ENCODE data around the gene TTLL6.
"Not testable (repeated sequence)": the region's sequence is repeated elsewhere in the genome, so short reads cannot be mapped to it uniquely, and the experiment has no call there.

TTLL6 gene

DNA sequence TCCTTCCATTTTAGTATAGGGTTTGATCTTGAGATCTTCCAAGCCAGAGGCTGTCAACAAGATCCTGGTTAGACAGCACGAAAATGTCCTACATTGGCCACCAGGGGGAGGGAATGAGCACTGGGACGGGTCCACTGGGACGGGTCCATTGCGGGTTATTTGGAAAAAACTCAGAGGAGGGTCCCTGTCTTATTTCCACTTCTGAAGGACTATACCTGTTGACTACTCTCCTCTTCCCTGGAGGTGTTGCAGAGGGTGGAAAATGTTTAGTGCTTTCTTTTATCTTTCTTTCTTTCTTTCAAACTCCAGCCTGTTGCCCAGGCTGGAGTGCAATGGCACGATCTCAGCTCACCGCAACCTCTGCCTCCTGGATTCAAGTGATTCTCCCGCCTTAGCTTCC is 2.5 kb downstream of the TTLL6 start:
- DNase-seq: peak in 1 of 2 experiments; percentile 40

DNA sequence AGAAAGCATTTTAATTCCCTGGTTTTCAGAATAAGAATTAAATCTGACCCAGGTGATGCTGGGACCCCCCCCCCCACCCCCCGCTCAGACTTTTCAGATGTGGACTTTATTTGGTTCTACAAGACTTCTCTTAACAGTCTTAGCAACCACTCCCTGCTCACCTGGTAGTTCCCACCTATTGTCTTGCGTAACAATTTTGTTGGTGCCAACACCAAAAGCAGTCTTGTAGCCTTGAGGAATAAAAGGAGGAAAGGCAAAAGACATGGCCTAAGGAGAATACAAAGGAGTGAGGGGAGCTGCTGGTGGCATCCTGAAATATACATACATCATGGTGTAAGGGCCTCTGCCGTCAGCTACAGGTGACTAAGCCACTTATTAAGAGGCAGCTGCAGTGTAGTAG is 5.0 kb downstream of the TTLL6 start:
- DNase-seq: no peak

DNA sequence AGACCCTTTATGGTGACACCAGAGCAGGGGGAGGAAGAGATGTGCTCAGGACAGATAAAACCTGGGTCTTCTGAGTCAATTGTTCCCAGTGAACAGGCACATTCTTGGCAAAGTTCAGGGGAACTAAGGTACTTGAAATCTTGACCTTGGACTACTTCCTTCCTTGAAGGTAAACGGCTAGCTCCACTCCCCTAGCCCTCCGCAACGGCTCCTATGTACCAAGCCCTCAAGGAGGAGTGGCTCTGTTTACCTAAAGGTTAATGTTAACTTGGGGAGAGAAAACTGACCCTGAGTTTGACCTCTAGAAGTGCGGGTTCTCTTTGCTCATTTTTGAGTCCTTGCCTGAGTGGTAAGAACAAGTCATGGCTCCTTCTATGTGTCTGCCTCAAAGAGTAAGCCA is 7.8 kb downstream of the TTLL6 start:
- no peak for DNase-seq

DNA sequence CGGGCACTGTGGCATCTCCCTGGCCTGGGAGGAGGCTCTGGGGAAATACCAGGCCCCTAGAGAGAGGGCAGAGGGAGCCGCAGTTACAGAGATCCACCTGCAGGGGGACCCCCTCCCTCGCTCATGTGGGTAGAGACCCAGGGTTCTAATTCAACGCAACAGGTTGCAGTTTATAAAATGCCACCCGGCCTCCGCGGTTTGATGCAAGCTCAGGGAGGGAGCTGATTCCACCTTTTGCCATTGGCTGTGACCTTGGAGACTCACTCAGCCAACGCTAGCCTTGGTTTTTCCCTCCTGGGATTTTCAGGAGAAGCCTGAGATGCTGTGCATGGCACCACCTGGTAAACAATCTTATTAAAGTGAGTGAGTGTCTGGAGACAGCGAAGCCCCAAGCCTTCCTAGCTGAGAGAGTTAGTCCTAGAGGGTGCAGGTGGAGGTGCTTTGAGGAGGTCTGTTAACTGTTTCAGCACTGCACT is 12.1 kb downstream of the TTLL6 start:
- DNase-seq: peak; percentile 27 to 36

DNA sequence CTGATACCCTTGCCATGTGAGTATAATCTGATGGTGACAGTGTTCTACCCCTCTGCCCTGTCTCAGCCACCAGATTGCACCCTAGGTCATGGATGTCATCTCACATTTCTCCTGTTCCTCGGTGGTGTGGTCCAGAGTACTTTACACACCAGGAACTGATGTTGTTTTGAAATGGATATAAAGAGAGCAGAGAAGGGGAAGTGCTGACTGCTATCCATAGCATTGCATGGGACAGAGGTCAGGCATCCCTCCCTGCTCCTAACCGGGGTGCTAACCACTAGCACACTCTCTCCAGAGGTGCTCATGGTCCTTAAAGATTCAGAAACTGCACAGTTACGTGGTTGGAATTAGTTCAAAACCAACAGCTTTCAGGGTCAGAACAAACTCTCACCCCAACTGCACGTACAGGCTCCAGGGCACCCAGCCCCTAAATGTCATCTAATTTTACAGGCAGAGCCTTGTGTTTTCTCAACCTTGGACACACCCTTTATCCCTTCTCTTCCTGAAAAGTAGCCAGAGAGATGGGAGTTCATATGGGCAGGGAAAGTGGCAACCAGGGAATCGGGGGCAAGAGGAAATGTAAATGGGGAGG is 16.3 kb downstream of the TTLL6 start:
- no peak for DNase-seq

DNA sequence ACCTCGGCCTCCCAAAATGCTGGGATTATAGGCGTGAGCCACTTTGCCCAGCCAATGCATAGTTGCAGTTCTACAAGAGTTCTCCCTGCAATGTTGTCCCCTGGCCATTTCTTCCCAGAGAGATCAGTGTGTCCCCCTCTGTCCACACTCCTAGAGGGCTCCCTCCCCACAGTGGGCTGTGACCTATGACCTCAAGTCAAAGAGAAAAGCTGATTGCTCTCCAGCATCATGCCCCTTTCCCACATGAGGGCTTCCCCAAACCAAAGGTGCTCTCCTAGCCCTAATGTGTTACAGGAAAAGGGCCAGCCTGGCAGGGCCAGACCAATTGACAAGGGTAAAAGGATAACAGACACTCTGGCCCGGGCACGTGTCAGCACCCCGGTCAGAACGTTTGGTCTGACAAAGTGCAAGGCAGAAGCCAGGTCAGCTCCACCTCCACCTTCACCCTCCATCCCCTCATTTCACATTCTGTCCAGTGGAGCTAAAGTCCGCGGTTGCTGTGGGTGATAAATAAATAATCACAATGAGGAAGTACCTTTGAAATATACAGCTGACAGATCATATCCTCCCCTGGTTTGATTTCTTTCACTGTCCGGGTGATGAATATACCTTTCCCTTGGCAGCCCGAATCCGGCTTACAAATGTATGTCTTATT is 17.8 kb downstream of the TTLL6 start:
- no peak for DNase-seq

DNA sequence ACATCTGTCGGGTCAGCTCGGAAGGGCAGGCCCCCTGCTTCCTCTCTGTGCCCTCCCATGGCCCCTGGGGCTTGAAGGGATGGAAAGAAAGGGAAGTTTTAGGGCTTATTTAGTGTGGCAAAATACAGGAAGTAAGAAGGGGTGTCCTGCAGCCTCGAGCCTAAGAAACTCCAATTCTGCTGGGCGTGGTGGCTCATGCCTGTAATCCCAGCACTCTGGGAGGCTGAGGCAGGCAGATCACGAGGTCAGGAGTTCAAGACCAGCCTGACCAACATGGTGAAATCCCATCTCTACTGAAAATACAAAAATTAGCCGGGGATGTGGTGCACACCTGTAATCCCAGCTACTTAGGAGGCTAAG is 20.9 kb downstream of the TTLL6 start:
- DNase-seq: not testable (repeated sequence)

DNA sequence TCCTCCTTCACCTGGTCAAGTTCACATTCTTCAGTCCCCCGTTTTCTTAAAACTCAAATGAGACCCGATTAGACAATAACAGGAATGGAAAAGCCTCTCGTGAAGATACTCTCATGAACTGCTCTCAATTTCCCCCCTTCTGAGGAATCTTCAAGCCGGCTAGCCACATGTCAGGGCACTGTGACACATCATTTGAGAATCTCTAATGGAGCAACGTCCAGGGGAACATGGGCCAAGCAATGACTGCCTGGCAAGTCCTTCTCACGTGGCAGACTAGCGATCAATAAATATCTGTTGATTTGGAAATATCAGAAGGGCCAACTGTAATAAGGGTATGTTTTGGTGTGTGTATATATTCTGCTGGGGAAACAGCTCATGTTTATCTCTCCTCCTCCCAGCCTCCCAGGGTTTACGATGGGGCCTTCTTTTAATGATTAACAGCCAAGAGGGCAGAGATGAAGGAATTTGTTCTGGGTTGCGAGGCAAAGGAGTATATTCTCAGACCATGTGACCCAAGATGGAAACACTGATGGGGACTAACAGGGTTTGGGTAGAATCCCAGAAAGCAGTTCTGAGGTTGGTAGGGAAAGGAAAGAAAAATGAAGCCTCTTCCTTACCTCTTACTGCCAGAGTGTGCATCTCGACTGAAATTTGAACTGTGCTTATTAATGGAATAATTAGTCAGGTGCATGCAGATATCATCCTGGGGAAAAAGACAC is 21.4 kb downstream of the TTLL6 start:
- no peak for DNase-seq

DNA sequence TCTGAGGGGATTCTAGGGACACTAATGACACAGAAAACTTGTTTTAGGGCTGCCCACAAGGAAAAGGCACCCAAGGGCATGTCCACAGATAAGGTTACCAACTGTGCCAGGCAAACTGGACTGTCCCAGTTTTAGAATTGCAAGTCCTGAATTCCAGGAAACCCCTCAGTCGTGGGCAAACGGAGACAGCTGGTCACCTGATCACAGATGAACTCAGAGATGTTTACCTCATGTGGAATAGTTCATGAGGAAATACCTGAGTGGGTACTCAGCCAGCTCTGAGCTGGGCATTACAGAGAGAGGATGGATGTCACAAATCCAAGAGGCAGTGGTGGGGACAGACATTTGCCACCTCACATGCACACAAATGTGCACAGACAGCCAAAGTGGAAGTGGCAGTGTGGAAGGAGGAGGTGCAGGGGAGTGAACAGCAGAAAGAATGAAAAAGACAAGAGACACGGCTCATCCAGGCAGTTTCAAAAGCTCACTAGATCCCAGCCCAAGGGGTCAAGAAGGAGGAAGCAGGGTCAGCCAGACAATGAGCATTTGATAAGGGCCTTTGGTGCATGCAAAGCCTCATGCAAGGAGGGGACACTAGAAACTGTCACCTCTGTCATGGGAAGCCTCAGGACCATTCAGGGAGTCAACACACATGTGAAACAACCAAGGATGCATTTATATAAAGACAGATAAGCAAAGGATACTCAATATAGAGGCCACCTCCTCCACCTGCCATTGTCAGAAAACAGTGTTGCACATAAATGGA is 24.8 kb downstream of the TTLL6 start:
- DNase-seq: no peak

DNA sequence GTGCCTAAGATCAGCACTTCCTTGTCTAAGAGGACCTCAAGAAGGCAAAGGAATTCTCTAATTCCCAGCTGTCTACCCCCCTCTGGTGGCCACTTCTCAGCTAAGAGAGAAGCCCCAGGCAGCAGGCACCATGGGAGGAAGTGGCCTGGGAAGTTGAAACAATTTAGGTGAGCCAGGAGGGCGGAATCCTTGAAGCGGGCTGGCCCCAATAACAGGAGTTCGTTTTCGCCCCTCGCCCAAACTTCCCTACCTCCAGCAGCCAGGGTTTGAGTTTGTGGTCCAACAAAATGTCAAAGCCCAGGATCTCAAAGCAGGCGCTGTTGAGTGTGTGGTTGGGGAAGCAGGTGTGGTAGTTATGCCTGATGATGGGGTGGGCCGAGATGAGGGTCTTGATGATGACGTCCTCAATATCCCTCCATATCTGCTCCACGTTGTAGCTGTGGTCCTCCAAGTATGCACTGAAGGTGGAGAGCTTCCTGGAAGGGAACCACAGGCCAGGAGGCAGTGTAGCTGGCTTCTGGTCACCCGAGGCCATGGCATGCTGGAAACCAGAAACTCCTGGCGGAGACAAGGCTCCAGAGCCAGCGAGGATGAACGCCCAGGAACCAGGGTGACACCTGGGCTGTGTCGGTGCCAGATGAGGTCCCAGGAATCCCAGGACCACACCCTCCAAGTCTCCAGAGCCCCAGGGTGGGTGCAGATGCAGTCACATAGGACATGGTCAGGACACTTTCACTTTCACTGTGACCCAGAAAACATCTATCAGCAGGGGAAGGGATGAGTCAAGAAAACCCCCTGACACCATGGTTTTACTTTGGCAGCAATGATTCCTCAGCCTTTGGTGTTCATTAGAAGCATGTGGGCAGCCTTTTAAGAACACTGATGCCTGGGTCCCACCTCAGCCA is 25.6 kb downstream of the TTLL6 start:
- DNase-seq: peak in 1 of 2 experiments; percentile 43

DNA sequence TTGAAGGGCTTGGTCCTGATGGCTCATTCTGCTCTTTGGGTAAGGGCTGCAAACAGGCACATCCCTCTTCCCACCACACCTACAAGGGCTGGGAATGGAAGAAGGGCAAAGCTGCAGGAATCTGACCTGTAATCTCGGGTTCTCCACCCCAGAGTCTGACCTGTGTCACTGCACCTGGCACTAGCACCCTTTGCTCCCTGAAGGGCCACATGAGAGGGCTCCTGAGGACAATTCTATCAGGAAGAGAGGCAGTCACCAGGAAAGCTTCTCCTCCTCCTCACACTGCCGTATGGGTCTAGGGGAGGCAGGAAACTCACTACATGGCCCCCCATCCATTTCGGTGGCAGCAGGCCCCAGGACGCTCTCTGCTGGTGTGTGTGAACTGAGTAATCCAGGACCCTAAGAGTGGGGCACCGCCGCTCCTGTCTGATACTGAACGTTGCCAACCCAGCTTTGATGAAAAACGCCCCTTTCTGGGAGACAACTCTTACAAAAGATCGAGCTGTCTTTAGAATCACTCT is 26.4 kb downstream of the TTLL6 start:
- DNase-seq: no peak

DNA sequence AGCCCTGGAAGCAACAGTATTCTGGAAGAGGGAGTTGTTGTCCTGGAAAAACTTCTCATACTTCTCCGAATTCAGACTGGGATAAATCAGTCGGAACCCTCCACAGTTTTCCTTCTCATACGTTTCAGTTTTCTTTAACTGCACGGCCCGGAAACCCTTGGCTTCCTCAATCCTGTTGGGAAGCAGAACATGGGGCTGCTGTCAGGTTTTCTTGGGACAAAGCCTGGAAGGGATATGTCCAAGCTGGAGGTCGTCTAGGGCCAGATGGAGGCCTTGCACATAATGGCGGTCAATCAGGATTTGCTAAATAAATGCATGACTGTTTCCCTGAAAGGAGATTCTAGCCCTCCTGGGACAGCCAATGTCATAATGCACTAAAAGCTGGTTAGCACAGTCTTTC is 29.2 kb downstream of the TTLL6 start:
- DNase-seq: no peak

DNA sequence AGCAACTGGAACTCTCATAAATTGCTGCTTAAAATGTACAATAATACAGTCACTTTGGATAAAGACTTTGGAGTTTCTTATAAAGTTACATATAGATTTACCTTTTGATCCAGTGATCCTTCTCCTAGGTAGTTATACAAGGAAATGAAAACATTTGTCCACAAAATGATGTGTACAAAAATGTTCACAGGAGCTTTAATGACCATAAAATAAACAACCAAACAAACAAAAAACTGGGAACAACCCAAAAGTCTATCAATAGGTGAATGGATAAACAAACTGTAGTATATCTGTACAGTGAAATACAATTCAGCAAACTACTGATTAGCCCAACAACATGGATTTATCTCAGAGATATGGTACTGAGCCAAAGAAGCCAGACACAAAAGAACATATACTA is 37.6 kb downstream of the TTLL6 start:
- DNase-seq: no peak

DNA sequence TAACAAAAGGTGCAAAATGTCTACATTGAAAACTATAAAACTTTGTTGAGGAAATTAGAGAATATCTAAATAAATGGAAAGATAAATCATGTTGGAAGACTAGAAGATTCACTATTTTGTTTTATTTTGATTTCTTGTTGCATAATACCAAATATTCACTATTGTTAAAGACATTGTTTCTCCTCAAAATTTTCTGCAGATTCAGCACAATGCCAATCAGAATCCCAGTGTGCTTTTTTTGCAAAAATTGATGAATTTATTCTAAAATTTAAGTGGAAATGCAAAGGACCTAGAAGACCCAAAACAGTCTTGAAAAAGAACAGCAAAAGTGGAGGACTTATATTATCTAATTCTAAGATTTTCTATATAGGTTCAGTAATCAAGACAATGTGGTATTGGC is 40.4 kb downstream of the TTLL6 start:
- no peak for DNase-seq

DNA sequence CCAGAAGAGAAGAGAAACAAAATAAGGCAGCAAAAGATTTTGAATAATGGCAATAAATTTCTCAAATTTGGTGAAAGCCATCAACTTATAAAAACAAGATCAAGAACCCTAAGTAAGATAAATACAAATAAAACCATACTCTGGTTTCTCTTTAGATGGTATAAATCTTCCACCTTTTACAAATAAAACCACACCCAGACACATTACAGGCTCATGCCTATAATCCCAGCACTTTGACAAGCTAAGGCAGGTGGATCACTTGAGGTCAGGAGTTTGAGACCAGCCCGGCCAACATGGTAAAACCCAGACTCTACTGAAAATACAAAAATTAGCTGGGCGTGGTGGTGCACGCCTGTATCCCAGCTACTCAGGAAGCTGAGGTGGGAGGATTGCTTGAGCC is 43.8 kb downstream of the TTLL6 start:
- no peak for DNase-seq

DNA sequence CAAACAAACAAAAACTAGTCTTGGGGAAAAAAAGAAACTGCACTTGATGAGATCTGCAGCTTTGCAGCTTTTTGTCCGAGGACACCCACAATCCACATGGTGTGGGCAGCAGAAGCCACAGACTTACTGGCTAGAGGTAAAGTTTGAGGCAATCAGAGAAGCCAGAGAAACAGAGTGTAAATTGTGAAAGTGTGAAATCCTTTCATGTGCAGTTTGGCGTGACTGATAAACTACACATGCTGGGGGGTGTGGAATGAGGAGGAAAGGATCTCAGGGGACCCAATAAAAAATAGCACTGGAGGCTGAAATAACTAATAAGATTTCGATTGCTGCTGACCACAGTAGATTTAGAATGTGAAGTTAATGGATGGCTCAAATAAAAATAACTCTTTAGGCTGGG is 46.1 kb downstream of the TTLL6 start:
- DNase-seq: no peak

DNA sequence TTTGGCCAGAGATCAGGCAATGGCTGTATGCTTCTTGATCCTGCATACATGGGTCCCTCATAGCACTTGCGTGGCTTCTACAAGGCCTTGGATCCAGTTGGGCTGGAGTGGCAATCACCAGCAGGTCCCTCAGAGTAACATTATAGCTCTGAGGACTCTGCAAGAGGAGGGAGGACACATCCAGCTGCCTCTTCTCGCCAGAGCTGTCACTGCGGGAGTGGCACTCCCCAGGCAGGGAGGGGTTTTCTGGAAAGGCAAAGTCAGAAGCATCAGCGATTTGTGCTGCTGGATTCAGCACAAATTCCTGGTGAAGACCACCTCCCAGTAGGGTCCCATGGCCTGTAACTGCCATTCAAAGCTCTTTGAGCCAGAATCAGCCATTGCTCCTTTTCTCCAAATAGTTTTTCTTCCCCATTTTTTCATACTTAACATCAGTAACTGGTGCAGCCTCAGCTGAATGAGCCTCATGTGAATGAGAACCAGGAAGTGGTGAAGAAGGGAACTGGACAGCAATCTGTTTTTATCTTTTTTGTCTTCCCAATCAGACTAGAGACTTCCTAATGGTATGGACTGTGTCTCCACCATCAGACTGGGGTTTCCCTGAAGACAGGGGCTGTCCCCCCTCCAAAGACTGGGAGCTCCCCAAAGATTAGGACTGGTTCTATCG is 47.9 kb downstream of the TTLL6 start:
- peak in 1 of 2 experiments; percentile 21 for DNase-seq

DNA sequence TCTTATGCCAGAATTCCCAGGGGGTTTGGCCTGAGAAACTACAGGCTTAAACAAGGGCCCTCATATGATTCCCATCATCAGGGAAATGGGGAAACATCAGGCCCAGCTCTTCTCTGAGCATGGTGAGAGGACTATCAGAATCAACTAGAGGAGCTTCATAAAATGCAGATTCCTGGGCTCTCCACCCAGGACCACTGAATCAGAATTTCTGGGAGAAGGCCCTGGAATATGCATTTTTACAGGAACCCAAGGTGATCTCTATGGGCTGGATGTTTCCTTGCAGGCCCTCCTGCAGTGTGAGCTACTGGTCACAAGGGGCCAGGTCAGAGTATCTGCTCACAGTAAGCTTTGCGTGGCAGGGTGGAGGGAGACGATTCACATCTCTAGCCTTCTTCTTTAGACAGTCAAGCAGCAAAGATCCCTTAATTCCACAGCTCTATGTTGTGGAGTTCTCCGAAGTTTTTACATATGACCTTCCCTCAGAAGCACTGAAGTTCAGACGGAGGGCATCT is 49.7 kb downstream of the TTLL6 start:
- DNase-seq: no peak

DNA sequence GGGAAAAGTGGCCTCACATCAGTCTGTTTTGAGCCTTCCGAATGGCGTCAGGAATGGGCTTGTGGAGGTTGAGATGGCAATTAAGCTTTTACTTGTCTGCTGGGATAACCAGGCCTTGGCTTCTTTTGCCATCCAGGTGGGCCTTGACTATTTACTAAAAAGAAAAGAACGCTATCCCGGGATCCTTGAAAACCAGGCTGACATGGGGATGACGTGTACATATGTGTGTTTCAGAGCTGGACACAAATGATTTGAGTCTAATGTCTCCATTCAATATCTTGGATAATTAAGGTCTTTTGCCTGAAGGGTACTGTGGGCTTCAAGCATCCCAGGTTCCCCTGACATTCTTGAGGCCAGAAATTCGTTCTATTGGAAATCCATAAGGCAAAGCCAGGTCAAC is 55.9 kb downstream of the TTLL6 start:
- no peak for DNase-seq

DNA sequence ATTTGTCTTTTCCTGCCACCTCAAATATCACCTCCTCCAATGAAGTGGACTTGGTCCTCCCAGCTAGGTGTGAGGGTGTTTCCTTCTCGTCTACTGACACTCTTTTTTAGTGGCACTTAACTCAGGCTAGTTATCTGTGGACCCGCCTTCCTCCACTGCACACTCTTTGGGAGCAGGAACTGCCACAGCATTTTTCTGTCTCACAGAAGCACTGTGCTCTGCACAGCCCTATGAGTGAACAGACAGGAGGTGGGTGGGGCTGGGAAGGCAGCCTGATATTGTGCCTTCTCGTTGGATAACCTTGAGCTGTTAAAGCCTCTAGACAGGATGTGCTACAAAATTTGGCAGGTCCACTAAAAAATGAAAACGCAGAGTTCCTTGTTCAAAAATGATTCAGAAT is 56.6 kb downstream of the TTLL6 start:
- no peak for DNase-seq

DNA sequence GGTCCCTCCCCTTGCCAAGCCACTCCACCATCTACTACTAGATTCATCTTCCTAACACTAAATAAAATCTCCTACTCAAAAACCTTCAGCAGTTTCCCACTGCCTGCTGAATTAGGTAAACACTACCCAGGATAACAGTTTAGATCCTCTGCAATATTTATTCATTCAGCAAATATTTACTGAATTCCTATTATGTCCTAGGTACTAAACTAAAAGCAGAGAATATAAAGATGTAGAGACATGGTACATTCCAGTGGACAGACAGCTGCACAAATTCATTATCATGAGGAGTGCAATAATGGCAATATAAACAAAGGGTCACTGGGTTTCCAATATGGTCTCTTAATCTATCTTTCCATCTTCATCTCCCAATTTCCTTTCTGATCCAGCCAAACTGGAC is 57.7 kb downstream of the TTLL6 start:
- no peak for DNase-seq
